NCI-H1092 (cell line): Measurements from ENCODE around the gene SLC12A7.
"Not testable (repeated sequence)": the region's sequence is repeated elsewhere in the genome, so short reads cannot be mapped to it uniquely, and the experiment has no call there.

ENCODE experiments used
- DNase-seq: peaks from one replicate; lab custom pipeline; 2025; lab: John Stamatoyannopoulos, UW

The SLC12A7 gene

GRCh38 chr5:1062761-1063568, 48.9 kb downstream of the SLC12A7 start:
- DNase-seq: no peak

- DNase-seq: no peak
These were observed 49.9 kb downstream of the SLC12A7 start for GRCh38 chr5:1061916-1062315.

DNA sequence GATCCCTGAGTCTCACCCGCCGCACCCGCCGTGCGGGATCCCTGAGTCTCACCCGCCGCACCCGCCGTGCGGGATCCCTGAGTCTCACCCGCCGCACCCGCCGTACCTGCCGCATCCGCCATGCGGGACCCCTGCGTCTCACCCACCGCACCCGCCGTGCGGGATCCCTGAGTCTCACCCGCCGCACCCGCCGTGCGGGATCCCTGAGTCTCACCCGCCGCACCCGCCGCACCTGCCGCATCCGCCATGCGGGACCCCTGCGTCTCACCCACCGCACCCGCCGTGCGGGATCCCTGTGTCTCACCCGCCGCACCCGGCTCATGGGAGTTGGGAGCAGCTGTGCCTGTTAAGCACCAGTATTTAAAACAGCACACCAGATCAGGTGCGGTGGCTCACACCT, 50.6 kb downstream of the SLC12A7 start:
- DNase-seq: not testable (repeated sequence)

DNA sequence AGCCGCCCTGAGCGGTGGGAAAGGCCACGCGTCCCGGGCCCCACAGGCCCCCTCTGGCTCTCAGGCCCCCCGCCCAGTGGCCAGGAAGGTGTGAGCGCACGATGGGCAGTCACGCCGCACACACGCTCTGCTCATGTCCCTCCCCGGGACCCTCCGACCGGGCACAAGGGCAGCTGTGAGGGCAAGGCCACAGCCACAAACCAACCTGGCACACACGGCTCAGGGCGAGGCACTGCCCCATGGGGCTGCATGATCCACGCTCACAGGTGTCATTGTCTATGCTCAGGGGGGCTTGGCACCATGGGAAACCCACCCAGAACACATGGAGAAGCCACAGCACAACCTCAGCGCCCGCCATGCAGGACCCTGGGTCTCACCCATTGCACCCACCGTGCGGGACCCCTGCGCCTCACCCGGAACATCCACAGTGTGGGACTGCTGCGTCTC, 51.3 kb downstream of the SLC12A7 start:
- no peak for DNase-seq

DNA sequence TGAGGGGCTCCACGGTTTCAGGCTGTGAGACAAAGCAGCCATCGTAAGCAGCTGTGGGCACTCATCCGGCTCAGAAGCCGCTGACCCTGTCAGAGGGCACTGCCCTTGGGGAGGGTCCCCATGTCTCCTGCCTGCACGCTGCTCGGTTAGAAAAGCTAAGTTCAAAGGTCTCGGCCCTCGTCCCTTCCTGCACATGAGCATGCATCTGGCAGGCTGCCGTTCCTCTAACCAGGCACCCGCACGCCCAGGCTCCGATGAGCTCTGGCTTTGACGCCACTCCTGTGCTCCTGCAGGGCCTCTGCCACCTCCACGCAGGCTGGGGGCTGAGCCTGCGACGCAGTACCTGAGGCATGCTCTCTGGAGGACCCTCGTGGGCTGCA, 52.0 kb downstream of the SLC12A7 start:
- DNase-seq: no peak

DNA sequence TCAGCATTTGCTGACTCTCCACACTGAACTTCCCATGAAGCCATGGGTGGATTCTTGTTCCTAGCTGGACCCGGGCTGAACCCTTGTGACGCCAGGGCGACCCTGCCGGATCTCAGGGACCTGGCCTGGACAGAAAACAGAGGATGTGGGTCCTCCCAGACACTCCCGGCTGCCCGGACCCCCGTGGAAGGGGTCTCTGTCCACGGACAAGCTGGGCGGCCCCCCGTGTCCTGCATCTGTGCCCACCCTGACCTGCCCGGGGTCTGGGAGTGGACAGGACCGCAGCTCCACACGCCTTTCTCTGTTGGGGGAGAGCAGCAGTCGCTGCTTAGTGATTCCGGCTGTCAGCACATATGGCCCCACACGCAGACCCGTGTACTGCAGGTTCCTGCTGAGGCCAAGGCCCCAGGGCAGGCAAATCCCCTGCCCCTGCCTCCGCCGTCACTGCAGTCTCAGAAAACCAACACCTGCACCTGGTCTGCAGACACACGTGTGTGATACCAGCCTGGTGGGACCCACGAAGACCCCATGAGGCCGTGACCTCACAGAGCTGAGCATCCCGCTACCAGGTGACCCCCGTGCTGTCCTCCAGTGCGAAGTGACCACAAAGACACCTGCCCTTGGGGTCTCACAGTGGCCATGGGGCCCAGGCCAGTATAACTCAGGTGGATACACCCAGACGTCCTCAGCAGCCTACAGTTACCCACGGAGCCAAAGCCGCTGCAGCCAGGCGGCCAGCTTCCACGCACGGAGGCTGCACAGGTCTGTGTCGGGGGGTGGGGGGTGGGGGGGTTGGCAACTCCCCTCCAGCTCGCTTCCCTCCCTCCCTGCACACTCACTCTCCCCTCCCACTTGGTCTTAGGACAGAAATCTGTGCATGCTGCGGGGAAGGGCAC, 52.6 kb downstream of the SLC12A7 start:
- no peak for DNase-seq

GRCh38 chr5:1058083-1058945, 53.5 kb downstream of the SLC12A7 start:
- no peak for DNase-seq

- DNase-seq: no peak
These were observed 54.3 kb downstream of the SLC12A7 start for GRCh38 chr5:1057485-1058082.

DNA sequence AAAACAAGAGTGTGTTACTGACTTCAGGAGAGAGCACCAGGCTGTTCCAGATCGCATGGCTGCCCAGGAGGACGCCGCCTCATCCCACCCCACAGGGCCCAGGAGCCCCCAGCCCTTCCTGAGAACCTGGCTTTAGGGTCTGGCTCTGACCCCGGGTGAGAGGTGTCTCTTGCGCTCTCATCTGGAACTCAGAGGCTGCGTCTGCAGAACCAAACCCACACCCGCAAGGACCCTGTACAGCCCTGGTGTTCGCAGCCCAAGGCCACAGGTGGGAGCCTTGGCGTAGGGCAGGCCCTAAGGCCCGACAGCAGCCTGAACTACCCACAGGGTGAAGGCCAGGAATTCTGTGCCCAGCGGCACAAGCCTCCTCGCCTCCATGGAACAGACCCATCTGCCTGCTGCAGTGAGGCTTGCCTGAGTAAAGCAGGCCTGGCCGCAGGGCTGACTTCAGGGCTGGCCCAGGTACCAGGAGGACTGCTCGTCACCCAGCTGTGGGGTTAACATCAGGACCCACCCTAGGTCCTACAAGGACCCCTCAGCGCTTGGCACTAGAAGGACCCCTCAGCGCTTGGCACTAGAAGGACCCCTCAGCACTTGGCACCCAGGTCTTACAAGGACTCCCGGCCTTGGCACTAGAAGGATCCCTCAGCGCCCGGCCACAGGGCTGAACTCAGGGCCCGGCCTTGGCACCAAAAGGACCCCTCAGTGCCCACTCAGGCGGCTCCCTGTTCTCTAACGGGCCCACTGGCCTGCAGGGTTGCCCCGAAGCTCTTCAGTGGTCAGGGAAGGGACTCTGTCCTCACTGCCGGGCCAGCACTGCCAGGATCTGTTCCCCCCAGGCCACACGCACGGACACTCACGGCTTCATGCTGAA, 55.0 kb downstream of the SLC12A7 start:
- DNase-seq: no peak

- DNase-seq: no peak
These were observed 55.8 kb downstream of the SLC12A7 start for GRCh38 chr5:1055896-1056610.

GRCh38 chr5:1054799-1055775, 56.8 kb downstream of the SLC12A7 start:
- no peak for DNase-seq

DNA sequence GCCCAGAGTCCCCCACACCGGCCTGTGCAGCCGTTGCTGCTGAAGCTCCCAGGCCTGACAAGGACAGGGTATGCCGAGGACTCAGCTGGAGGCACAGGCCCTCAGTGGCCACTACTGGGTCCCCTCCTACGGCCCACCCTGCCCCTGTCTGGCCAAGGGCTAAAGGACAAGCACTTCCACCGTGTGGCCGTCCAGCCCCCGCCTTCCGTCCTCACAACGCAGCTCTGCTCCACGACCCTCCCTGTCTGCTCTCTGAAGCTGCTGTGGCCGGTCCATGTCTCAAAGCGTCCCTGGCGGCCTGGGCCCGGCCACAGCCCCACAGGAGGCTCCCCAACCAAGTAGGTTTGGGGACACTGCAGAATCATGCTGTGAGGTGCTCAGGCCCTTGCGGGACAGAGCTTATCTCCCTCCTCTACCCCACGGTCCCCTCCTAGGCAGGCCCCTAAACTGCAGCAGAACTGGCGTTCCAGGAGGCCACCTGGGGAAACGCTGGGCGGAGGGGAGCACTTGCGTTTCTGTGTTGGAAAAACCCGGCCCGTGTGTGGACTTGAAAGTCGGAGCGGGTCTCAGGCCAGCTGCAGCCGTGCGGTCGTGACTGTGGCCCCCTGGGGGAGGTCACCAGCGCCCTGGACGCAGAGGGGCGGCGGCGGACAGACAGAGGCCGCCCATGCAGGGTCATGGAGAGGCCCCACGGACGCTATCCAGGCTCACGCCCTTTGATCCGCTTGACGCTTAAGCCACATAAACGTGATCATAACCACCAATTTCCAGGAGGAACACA, 57.7 kb downstream of the SLC12A7 start:
- DNase-seq: no peak

DNA sequence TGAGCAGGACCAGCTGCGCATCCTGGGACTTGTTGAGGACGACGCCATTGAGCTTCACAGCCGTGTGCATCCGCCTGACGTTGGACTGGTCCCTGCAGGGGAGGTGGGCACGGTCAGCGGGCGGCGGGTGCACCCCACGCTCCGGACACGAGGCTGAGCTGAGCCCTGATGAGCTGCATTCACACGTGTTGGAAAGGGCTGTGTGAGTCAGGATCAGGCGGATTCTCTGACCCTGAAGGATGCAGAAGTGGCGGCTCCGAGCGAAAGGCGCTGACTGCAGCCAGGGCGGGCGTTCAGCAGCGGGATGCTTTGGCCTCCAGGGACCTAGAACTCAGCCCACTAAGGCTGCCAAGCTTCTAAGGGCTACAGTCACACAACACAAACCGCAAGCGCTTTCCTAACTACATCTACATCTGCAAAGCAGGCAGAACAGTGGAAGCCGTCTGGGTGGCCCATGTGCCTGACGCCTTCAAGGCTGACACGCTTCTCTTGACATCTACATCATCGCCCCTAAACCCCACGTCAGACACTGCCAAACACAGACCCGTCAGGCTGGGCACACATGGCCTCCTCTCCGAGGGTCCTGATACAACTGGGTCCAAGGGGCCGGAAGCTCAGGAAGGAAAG, 58.4 kb downstream of the SLC12A7 start:
- DNase-seq: no peak

- no peak for DNase-seq
These were observed 59.0 kb downstream of the SLC12A7 start for GRCh38 chr5:1052641-1053390.

DNA sequence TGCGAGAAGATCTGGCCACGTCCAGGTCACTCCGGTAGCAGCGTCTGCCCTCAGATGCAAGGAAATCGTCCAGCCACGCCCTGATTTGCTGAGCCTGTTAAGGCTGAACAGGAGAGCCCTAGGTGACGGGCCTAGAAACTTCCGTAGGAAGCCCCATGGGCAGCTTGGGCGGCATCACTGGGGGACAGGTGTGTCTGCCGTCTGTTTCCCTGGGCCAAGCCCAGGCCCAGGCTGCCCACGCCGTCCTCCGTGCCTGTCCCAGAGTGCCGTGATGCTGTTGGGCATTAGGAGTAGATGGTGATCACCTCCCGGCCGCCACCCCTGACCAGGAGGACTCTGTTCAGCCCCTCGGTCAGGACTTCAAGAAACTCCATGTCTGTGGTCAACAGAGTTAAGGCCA, 59.8 kb downstream of the SLC12A7 start:
- no peak for DNase-seq

DNA sequence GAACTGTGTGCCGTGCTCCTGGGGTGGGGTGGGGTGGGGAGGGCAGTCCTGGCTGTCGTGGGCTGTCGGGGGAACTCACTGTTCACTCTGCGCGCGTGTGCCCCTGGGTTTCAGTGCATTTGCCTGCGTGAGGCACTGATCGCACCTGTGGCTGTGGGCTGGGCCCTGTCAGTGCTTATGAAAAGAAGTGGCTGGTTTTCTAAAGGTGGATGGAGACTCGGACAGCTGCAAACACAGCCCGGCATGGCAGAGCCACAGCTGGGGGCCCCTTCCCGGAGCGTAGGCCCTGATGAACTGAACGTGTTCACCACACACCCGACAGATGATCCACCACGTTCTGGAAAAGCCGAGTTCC, 60.5 kb downstream of the SLC12A7 start:
- no peak for DNase-seq
